Keratinocyte (primary cell): ENCODE data around the gene NUDT21.

Experiments
- EZH2 ChIP-seq: IDR thresholded peaks from one replicate; pipeline ENCODE4 v1.6.1; 2012; ENCODE audit warnings: inconsistent platforms, mild to moderate bottlenecking, low read length, moderate library complexity
- TF ChIP-seq, protein P1 (sequence below), 3 experiments: IDR thresholded peaks in 1 of 3; conservative IDR thresholded peaks in 1 of 3; optimal IDR thresholded peaks in 1 of 3; 2 replicates in 2 of 3; 3 replicates in 1 of 3; pipeline versions ENCODE3 to v1.5.1; 2011; ENCODE audit warnings: low read length in 3 of 3, mild to moderate bottlenecking in 3 of 3, moderate library complexity in 2 of 3, control low read depth in 1 of 3, inconsistent platforms in 1 of 3; ENCODE audit not compliant: insufficient read depth in 2 of 3; ENCODE audit errors: extremely low read depth in 1 of 3

DNA sequence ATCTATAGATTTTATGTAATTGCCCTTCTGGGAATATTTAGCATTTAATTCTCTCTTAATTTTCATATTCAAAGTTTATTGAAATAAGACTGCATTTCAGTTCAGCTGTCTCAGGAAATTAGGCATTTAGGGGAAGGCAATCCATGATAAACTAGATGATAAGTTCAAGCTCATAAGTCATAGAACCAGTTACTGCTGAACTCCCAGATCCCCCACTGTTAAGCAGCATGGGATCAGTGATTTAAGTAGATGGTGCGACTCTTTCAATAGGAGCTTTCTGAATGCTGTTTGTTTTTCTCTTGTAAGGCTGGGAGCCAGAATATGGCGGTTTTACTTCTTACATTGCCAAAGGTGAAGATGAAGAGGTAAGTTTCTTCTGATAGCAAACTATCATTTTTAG, 24.1 kb upstream of the NUDT21 start:
- TF ChIP-seq, protein P1, sequence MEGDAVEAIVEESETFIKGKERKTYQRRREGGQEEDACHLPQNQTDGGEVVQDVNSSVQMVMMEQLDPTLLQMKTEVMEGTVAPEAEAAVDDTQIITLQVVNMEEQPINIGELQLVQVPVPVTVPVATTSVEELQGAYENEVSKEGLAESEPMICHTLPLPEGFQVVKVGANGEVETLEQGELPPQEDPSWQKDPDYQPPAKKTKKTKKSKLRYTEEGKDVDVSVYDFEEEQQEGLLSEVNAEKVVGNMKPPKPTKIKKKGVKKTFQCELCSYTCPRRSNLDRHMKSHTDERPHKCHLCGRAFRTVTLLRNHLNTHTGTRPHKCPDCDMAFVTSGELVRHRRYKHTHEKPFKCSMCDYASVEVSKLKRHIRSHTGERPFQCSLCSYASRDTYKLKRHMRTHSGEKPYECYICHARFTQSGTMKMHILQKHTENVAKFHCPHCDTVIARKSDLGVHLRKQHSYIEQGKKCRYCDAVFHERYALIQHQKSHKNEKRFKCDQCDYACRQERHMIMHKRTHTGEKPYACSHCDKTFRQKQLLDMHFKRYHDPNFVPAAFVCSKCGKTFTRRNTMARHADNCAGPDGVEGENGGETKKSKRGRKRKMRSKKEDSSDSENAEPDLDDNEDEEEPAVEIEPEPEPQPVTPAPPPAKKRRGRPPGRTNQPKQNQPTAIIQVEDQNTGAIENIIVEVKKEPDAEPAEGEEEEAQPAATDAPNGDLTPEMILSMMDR (optimal IDR thresholded peaks at IDR 0.05 in 1 of 3, IDR thresholded peaks at IDR 0.05 in 1 of 3, conservative IDR thresholded peaks at IDR 0.05 in 1 of 3; ENCODE audit: extremely low read depth in 1 of 3, insufficient read depth in 2 of 3, low read length in 3 of 3): no peak
- no peak for TF ChIP-seq EZH2
